Prostate gland (tissue), 2 donors: ENCODE data around the gene ZBTB4. TPM values are rescaled to one million over a fixed set of nuclear protein-coding genes. Genes with fewer than 3 reads are reported as not detected.
"Not testable (repeated sequence)": the region's sequence is repeated elsewhere in the genome, so short reads cannot be mapped to it uniquely, and the experiment has no call there.

Source experiments
- DNase-seq: peaks from one replicate; pipeline ENCODE4 v3.0.0-alpha.2; 2019; ENCODE audit warnings: low spot score
- H3K27ac ChIP-seq, 2 donors: fragments of 200-600 bp; sonication (generic); 2 replicates each; pipeline ENCODE4 v1.5.1; 2017 to 2019
- H3K27me3 ChIP-seq: fragments of 200-600 bp; sonication (generic); replicated peaks from 2 replicates; pipeline ENCODE4 v1.5.1; 2019; ENCODE audit not compliant: insufficient read depth
- H3K36me3 ChIP-seq, 2 donors: fragments of 200-600 bp; sonication (generic); 1 replicate in 1 of 2; 2 replicates in 1 of 2; pipeline versions ENCODE4 v1.5.1 to v1.8.1; 2017 to 2019
- H3K4me1 ChIP-seq: fragments of 200-600 bp; sonication (generic); replicated peaks from 2 replicates; pipeline ENCODE4 v1.5.1; 2019
- H3K4me3 ChIP-seq, 2 donors: fragments of 200-600 bp; sonication (generic); 2 replicates each; pipeline ENCODE4 v1.5.1; 2017 to 2019
- H3K9me3 ChIP-seq: fragments of 200-600 bp; sonication (generic); 2 replicates; pipeline ENCODE4 v1.5.1; 2017
- CTCF ChIP-seq, 4 experiments: fragments of 200-600 bp in 2 of 4; fragments of 450-650 bp in 2 of 4; sonication (generic) in 2 of 4; IDR thresholded peaks; 1 replicate in 3 of 4; 2 replicates in 1 of 4; pipeline ENCODE4 v1.5.1; 2016 to 2019; ENCODE audit warnings: antibody characterized with exemption in 4 of 4, mild to moderate bottlenecking in 2 of 4, moderate library complexity in 2 of 4
- POLR2A ChIP-seq: fragments of 450-650 bp; IDR thresholded peaks from one replicate; pipeline ENCODE4 v1.6.1; 2016; ENCODE audit warnings: antibody characterized with exemption, mild to moderate bottlenecking
- POLR2AphosphoS5 ChIP-seq: sonication (generic); formaldehyde crosslinking; IDR thresholded peaks from one replicate; pipeline ENCODE4 v1.6.1; 2017; ENCODE audit warnings: antibody characterized with exemption
- WGBS: methylation state at CpG from one replicate; pipeline ENCODE4 v1.1.5; 2018; 5-methylcytosine and 5-hydroxymethylcytosine counted together
- intact Hi-C: fragments of 100-400 bp; cut with DNase I; formaldehyde crosslinking; loops from one replicate; pipeline ENCODE4 v1.14.2; 2022
- total RNA-seq, 2 donors: library from RNA; depleted of rRNA; stranded (reverse); fragments of >200 nt; gene quantifications; one replicate each; pipeline ENCODE4 v1.1.0, GENCODE V29; 2016

Gene ZBTB4
- total RNA-seq, 2 donors from 2014 or later: 60.5 to 69.4 TPM

GRCh38 chr17:7476494-7476893 is 2.9 kb downstream of the ZBTB4 start:
- no peak for TF ChIP-seq CTCF (IDR thresholded peaks at IDR 0.05)
- TF ChIP-seq POLR2AphosphoS5: peak; percentile 52
- intact Hi-C loops: loop anchor here (5.0 kb wide), 2 partner anchors 39 to 74 kb away; partner anchors contain the start of genes FGF11, TMEM102 and TMEM256
- DNase-seq: no peak
- H3K9me3 ChIP-seq: no peaks in the 10 kb centered on the region
- H3K4me3 ChIP-seq: no peak overlapping the region
- H3K36me3 ChIP-seq: no peaks in the 10 kb centered on the region
- no peaks in the 10 kb centered on the region for H3K27me3 ChIP-seq
- 20% methylated on average over 3 of the region's 3 CpGs for WGBS
- peaks cover 22% of the 10 kb centered on the region for H3K4me1 ChIP-seq
- H3K27ac ChIP-seq: peak overlapping the region; percentile 100

GRCh38 chr17:7475764-7476422 is 3.5 kb downstream of the ZBTB4 start:
- WGBS: 53% methylated on average over 15 of the region's 15 CpGs
- H3K27ac ChIP-seq: peak overlapping the region; percentile 100
- intact Hi-C loops: loop anchor here (5.0 kb wide), 2 partner anchors 39 to 74 kb away; partner anchors contain the start of genes FGF11, TMEM102 and TMEM256
- no peak for DNase-seq
- no peaks in the 10 kb centered on the region for H3K9me3 ChIP-seq
- no peaks in the 10 kb centered on the region for H3K36me3 ChIP-seq
- TF ChIP-seq POLR2AphosphoS5: no peak
- TF ChIP-seq POLR2A: no peak
- no peak for TF ChIP-seq CTCF (IDR thresholded peaks at IDR 0.05)
- H3K4me1 ChIP-seq: peaks cover 22% of the 10 kb centered on the region
- no peak overlapping the region for H3K4me3 ChIP-seq
- no peaks in the 10 kb centered on the region for H3K27me3 ChIP-seq

- not testable (repeated sequence) for H3K27ac ChIP-seq, H3K27me3 ChIP-seq, H3K36me3 ChIP-seq, H3K9me3 ChIP-seq, H3K4me3 ChIP-seq, DNase-seq
- WGBS: 86% methylated on average over 8 of the region's 8 CpGs
- H3K4me1 ChIP-seq: peaks cover 22% of the 10 kb centered on the region
- intact Hi-C loops: loop anchor here (5.0 kb wide), 2 partner anchors 37 to 72 kb away; partner anchors contain the start of genes FGF11, TMEM102 and TMEM256
These were observed 4.7 kb downstream of the ZBTB4 start for GRCh38 chr17:7474767-7475166.

GRCh38 chr17:7471729-7472128 is 7.7 kb downstream of the ZBTB4 start:
- WGBS: 84% methylated on average over 2 of the region's 2 CpGs
- DNase-seq: no peak
- Histone ChIP-seq H3K9me3 (no peaks in the 10 kb centered on the region), H3K4me1 (peaks cover 11% of the 10 kb centered on the region), H3K36me3 (peaks cover 0 to 2% of the 10 kb centered on the region in 2 donors), H3K27ac (no peak overlapping the region), H3K27me3 (no peaks in the 10 kb centered on the region), H3K4me3 (no peak overlapping the region)
- TF ChIP-seq POLR2A: no peak
- TF ChIP-seq POLR2AphosphoS5: no peak
- no peak for TF ChIP-seq CTCF (IDR thresholded peaks at IDR 0.05)
- intact Hi-C loops: no loop called here

GRCh38 chr17:7470457-7470973 is 8.9 kb downstream of the ZBTB4 start:
- H3K36me3 ChIP-seq, DNase-seq, H3K4me1 ChIP-seq, H3K27ac ChIP-seq, H3K9me3 ChIP-seq, intact Hi-C loops, H3K27me3 ChIP-seq, H3K4me3 ChIP-seq: not testable (repeated sequence)
- WGBS: 65% methylated on average over 8 of the region's 8 CpGs

GRCh38 chr17:7469843-7470242 is 9.6 kb downstream of the ZBTB4 start:
- H3K4me3 ChIP-seq, H3K36me3 ChIP-seq, H3K27ac ChIP-seq, DNase-seq, H3K9me3 ChIP-seq, H3K27me3 ChIP-seq, H3K4me1 ChIP-seq, intact Hi-C loops: not testable (repeated sequence)
- WGBS: 91% methylated on average over 12 of the region's 12 CpGs
